GM19467 (cell line): Measurements from ENCODE around the gene MAFF.

Experiments used
- ATAC-seq: cut with Tn5 transposase; IDR thresholded peaks from one replicate; pipeline ENCODE4 v1.9.1; 2021; ENCODE audit warnings: mild to moderate bottlenecking, moderate library complexity; ENCODE audit not compliant: unreplicated experiment

The MAFF gene

DNA sequence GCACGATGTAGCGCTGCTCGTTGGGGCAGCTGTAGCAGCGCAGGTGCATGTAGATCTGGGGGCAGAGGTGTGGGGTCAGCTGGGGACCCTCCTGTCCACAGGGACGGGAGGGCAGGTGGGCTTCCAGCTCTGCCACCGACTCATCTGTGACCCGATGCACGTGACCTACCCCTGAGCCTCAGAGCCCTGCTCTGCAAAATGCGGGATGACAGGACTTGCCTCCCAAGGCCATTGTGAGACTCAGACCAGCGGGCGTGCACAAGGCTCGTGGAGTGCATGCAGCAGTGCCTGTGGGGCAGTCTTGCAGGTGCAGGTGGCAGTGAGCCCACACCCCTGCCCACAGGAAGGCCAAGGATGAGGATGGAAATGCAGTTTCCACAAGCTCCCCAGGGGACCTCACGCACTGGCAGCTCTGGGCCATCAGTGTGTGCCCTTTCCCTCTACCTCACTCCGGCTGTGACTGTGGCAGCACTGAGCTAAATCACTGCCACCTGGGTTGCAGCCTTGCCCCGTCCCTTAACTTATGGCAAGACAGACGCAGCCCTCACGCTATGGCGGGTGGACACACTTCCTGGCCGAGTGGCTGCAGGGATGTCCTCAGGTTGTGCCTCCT lies 44.4 kb downstream of the MAFF start:
- ATAC-seq = no peak

DNA sequence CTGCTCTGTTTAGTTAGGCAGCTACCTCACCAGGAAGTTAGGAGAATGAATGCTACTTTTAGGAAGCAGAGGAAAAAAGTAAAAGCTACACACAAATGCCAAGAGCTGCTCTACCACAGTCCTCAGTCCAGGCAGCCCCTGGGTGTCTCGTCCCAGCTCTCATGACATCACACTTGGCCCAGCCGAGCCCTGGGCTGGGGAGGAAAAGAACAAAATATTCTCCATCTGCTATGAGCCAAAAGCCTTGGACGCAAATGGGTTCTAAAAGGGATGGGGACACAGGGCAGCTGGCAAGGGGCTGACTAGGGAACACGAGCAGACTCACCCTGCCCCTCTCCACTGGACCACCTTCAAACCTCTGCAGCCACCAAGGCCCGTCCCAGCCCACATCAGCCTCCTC lies 44.9 kb downstream of the MAFF start:
- no peak for ATAC-seq

DNA sequence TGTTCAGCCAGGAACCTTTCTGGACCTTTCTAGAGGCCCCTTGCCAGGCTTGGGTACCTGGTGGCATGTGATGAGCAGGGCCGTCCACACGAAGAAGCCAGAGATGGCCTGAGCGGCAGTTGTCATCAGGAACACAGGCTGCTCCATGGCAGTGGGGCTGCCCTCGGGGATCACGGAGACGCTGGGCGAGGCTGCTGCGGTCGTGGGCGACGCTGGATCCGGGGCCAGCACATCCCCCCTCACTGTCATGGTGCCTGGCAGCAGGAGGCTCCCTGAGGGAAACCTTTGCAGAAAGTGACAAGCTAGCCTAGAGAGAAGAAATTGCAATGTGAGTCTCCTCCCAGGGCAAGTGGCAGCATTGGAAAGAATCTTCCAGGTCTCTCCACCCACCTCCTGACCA lies 45.9 kb downstream of the MAFF start:
- no peak for ATAC-seq

DNA sequence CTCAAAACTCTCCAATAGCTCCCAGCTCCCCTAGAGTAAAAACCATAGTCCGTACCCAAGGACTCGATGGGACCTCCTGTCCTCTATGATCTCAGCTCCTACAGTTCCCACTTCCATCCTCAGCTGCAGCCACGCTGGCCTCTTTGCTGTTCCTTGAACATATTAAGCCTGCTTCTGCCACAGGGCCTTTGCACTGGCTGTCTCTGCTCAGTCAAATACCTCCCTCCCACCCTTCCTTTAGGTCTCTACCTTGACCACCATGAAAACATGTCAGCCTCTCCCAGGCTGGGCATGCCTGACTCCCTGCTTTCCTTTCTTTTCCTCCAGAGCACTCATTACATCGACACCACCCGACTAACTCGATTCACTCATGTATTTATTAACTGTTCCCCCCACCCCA lies 46.5 kb downstream of the MAFF start:
- no peak for ATAC-seq

DNA sequence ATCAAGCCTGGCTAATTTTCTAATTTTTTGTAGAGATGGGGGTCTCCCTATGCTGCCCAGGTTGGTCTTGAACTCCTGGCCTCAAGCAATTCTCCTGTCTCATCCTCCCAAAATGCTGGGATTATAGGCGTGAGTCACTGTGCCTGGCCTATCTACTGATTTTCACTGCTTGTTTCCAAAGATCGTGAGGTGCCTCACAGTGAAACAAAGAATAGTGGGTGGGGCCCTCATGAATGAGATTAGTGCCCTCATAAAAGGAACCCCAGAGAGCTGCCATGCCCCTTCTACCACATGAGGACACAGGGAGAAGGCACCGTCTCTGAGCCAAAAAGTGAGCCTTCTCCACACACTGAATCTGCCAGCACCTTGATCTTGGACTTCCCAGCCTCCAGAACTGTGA lies 47.5 kb downstream of the MAFF start:
- no peak for ATAC-seq

DNA sequence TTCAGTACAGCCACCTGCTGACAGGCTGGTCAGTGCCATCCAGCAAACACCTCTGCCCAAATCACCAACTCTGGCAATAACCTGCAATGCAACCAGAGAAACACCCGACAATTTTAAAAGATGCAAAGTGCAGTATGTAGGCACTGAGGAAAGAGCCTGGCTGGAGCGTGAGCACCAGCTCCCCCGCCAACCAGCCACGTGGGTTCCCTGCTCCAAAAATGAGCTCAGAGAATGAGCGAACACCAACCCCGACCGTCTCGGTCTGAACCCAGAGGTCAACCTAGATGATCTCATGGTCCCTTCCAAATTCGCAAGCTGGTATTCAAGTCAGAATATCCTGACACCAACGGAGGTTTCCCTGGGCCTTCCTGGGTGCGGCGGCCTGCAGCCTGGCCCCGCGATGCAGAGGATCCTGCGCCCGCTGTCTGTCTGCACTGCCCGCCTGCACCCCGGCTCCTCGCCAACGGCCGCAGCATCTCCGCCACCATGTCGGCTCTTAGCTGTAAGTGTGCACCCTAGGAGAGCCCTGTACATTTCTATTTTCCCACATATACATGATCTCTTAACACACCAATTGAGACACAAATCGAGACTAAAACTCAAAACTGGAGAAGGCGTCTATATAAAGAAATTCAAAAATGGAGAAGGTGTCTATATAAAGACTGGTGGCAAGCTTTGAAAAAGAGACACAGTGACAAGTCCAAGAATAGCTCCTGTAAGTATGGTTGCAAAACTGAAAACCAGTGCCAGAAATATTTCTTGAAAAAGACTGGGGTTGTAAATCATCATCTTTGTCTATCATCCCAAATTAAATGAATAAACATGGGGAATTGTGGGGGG lies 48.2 kb downstream of the MAFF start:
- no peak for ATAC-seq

DNA sequence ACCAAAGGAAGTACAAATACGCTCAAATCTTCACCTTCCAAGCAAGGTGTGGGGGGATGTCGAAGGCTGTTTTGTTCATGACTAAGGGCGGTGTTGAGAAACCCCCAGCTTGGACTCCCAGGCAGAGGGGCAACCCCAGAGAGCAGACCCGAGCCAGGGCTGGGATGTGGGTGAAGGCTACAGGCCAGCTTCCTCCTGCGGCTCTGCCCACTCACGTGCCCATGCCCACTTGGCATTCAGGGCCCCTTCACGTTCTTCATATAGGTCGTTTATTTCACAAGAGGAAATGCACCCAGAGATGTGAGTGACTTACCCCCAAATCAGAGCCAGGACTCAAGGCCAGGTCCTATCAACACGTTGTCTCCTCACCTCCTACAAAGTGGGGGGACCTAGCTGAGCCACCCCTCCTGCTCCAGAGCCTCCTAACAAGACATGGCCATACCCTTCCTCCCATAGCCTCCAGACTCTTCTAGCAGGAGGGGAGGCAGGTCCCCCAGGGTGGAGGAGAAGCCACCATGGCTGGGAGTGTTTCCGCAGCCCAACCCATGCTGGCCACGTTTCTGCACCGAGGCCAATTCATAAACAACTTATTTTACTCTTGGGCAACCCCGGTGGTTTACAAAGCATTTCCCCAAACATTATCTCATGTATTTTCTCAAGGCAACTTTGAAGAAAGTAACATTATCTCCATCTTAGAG lies 49.0 kb downstream of the MAFF start:
- ATAC-seq = no peak

DNA sequence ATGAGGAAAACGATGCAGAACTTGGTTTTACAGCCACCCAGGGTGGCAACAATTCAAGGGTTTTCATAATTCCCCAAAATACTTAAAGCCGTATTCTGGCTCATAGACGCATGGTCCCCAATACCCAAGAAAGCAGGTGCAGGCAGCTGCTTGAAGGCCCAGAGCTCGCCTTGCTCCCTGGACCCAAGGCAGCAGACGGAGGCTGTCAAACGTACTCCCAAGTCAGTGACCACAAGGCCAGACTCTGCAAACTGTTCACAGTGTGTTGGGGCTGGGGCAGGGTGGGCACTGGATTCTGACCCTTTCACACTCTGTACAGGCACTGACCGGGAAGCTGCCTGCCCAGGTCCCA lies 49.5 kb downstream of the MAFF start:
- no peak for ATAC-seq

DNA sequence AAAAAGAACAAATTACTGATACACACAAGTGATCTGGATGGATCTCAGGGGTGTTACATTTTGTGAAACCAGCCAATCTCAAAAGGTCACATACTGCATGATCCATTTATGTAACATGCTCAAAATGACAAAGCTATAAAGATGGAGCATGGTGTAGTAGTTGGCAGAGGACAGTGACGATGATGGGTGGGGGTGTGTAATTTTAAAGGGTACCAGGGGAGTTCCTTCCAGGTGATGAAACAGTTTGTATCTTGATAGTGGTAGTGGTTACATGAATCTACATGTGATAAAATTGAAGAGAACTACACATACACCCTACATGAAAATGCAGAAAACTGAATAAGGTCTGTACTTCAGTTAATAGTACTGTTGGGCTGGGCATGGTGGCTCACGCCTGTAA lies 53.9 kb downstream of the MAFF start:
- no peak for ATAC-seq

DNA sequence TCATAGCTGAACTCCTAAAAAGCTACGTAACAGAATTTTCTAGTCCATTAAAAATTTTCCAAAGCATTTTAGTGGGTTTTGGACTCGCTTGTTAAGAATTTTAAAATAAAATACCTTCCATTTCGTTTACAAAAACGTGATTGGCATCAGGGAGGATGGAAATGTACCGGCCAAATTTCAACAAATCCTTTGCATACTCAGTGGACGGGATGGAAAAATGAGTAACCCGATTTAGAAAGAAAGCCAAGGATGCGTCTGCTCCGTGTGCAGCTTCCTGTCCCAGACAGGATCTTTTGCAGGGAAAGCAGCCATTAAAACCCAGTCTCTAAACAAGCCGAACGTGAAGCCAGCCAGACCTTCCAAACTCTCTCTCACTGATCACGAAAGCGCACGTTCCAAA lies 55.4 kb downstream of the MAFF start:
- ATAC-seq = no peak

DNA sequence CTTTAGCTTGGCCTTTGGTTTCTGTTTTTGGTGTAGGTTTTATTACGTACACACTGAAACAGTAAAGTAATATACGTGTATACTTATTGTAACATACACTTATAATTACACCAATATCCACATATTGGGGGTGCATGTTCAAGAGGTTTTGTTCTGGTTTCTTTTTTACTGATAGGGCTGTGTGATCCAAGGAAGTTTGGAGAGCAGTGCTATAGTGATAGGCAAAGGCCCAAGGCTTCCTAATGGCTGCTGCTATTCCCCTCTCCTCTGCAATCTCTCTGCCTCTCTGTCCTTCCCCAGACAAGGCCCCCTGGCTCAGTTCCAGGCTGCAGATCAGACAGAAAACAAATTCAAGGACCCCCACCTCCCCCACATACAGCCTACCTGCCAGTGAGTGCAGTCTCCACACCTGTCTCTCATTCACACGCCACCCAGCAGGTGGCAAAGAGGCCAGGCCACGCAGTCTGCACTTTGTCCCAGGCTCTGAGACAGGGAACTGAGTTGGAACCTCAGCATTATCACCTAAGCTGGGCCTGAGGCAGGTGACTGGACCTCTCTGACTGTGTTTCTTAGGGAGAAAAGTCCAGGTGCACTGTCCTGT lies 56.0 kb downstream of the MAFF start:
- ATAC-seq = no peak

DNA sequence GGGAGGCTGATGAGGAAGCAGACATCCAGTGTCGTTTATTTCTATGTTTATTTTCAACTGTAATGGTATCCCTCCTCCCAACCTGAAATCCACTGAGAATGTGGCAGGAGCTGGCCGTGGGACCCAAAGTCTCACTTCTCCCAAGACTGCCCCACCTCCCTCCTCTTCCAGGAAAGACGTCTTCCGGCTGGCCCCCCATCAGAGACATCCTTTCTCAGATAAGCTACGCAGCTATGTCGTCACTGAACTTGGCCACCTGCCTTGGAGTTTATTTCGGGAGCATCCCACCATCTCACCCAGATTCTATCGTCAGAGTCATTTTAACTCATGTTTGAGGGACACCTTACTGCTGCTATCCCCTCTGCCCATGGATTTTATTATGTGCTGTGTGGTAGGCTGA lies 57.1 kb downstream of the MAFF start:
- ATAC-seq = no peak

DNA sequence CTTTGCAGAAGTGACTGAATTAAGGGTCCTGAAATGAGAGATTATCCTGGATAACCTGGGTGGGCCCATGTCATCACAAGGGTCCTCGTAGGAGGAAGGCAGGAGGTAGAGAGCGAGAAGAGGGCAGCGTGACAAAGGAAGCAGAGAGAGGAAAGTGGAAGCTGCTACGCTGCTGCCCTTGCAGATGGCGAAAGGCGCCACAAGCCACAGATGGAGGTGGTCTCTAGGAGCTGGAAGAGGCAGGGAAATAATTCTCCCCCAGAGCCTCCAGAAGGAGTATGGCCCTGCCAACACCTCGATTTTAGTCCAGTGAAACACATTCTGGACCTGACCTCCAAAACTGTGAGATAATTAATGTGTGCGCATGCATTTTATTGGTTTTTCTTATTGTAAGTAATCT lies 57.6 kb downstream of the MAFF start:
- ATAC-seq = no peak

DNA sequence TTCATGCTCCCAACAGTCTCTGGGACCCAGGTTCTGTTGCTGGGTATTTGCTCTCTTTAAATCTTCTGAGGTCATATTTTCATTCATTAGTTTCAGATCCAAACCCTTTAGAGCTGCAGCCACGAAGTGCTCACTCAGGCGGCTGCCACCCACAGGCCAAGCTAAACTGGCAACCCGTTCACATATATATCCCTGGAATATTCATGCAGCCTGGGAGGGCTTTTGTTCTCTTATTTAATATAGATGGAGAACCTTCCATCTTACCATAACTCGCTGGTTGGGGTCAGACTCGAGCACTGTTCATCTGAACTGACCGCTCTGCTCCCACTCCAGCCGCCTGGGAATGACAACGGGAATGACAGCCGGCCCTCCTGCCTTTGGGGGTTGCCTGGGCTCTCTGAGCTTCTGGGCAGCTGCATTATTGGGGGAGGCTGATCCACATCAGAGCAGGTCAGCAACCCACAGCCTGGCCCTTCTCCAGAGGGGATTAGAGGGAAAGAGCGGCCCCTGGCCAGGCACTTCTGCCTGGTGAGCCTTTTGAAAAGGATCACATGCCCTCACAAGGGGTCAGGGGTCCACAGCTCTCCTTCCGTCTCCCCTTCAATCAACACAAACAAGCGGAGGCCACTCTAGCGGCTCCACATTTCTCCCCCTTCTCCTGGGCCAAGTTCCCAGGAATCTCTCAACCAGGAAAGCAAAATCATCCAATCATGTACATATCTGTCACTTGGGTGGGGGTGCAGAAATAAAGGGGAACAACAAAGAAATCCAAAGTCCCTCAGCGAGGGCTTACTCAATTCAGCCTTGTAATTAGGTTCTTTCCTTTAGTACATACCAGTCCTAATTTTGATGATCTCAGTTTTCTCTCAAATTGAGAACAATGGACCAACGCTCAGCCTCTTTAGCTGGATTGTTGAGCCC lies 59.2 kb downstream of the MAFF start:
- ATAC-seq = no peak

DNA sequence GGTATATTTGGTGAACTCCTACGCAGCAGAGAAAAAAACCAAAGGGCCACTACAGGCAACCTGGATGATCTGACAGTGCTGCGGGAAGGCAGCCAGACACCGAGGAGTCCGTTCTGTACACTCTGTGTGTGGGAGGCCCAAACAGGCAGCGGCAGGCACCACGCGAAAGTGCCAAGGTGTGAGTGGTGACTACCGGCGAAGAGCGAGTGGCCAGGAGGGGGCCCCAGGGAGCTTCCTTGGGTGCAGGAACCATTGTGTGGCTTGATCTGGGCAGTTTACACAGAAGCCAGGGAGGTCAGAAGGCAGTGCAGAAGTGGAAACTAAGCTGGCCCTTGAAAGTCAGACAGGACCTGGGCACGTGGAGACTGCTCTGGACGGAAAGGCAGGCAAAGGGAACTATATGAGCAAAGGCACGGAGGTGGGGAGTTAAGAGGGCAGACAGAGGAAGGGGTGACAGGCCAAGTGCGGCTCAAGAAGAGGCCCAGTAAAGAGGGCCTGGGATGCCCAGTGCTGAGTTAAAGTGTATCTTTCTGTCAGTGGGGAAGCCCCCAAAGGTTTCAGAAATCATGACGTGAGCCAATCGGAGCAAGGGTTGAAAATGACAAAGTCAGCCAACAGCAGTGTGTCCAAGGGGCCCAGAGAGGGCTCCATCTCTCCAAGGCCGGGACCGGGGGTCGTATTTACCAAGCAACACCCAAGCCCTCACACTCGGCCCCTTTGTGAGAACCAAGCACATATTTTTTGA lies 60.4 kb downstream of the MAFF start:
- ATAC-seq = no peak

DNA sequence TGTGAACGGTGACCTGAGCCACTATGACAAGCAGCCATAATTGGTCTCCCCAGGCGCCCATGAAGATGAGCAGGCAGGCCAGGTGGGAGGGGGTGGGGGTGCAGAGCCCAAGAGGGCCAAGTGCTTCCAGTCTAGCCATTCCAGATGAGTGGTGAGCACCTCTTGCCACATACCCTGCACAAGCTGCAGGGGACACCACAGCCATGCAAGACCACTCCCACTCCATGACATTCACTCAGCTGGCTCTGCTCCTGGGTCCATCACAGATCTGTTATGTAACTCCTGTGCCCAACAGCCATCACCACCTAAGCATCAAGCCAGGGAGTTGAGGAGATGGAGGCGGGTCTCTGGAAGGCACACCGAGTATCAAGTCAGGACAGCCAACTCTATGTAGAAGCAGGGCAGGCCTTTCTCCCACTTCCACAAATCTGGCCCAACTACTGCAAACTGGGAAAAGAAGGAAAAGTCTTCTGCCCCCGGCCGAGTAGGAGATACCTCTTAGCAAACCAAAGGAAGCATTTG lies 62.6 kb downstream of the MAFF start:
- ATAC-seq = no peak
